Activated T-helper 1 cell treated with Interleukin-2 at 50 U/mL for 16 hours (primary cell): ENCODE measurements around the gene LFNG.
"Not testable (repeated sequence)": the region's sequence is repeated elsewhere in the genome, so short reads cannot be mapped to it uniquely, and the experiment has no call there.

Experiments used
- DNase-seq: peaks from one replicate; pipeline ENCODE4 v3.0.0-alpha.2; 2020; ENCODE audit warnings: low read depth

LFNG gene

GRCh38 chr7:2545746-2546425 is 26.3 kb downstream of the LFNG start:
- no peak for DNase-seq

DNA sequence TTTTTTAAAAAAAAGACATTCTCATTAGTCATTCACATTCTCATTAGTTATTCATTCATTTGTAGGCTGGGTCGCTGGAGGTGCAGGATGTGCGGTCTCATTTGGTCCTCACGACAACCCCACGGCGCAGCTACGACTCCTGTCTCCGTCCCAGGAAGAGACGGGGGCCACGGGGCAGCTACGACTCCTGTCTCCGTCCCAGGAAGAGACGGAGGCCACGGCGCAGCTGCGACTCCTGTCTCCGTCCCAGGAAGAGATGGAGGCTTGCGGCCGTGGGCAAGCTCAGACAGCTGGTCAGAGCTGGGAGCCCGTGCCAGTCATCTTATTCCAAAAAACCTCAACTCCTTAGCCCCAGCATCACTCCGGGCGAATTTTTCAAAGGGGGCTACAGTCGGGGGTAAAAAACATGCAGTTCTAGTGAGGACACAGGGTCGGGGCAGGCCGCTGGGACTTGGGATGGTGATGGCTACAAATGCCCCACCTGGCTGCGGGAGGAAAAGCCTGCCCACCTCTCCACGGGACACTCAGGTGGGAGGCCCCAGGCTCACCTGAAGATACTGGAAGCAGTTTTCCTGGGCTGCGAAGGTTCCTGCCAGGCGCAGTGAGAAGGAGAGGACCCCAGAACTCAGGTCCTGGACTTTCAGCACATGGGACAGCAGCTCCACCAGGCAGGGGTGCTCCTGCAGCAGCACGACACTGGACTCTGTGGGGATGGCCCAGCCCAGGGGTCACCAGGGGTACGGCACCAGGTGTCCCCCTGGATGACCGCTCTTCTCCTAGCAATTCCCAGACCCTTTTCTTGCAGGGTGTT is 27.4 kb downstream of the LFNG start:
- DNase-seq, result no peak

- no peak for DNase-seq
Measured at GRCh38 chr7:2551418-2551817, 31.8 kb downstream of the LFNG start.

DNA sequence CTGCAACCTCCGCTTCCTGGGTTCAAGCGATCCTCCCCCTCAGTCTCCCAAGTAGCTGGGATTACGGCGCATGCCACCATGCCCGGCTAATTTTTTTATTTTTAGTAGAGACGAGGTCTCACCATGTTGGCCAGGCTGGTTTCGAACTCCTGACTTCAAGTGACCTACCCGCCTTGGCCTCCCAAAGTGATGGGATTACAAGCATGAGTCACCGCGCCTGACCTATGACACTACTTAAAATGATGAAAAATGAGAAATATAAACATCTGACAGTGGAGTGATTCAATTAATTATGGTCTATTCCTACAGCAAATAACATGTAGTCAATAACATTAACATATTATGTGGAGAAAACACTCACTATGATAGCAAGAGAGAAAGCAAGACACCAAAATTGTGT is 33.5 kb downstream of the LFNG start:
- no peak for DNase-seq

DNA sequence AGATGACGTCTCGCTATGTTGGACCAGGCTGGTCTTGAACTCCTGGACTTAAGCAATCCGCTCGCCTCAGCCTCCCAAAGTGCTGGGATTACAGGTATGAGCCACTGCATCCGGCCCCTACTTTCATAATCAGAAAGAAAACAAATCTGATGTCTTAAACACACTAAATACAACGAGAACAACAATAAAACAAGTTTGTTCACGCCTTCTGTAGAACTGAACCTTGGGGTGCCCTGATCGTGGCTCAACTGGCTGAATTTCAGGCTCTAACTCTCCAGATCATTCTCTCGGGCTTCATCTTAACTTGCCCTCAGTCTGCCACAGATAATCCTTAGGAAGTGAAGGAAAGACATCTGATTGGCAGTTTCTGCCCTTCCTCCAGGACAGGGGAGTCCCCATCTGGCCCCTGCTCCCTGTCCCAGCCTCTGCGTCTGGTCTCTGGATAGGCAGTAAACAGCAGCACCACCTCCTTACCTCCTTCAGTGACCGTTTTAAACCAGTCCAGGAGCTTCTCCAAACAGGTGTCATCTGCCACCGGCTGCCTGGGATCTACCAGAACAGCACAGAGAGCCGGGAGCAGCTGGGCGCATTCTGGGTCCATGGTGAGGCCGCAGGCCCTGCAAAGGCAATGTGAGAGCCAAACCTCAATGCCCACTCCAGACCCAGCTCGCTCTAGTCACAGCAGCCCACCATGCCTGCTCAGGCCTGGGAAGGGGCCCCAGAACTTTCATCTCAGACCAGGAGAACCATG is 34.4 kb downstream of the LFNG start:
- DNase-seq, result no peak

DNA sequence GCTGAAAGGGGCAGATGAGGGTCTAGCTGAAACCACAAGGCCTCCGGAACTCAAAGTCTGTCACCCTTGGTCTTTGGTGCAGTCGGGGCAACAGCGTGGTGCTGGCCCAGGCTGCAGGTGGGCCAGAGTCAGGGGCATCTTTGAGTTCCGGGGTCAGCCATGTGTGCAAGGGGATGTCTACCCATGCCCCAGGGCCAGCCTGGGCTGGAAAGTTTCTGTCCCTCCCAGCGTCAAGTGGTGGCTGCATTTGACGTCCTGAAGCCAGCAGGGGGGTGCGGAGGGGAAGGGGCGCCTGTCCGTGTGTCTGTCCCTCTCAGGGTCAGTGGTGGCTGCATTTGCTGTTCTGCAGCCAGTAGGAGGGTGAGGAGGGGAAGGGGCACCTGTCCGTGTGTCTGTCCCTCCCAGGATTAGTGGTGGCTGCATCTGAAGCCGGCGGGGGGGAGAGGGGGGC is 35.1 kb downstream of the LFNG start:
- DNase-seq, result no peak

- peak; percentile 90 for DNase-seq
Measured at GRCh38 chr7:2555121-2556052, 35.8 kb downstream of the LFNG start, which contains the start of gene BRAT1. Gene BRAT1, minus strand, starts transcription at chr7:2555524. Its CDS starts 1,093 bp downstream, at chr7:2554431.

- peak; percentile 85 for DNase-seq
Measured at GRCh38 chr7:2558629-2559282, 39.2 kb downstream of the LFNG start, which contains the start of gene IQCE. Gene IQCE, plus strand, starts transcription at chr7:2558979. Its CDS starts 203 bp downstream, at chr7:2559182.

GRCh38 chr7:2559283-2559950 is 39.8 kb downstream of the LFNG start:
- no peak for DNase-seq

GRCh38 chr7:2563955-2564354 is 44.4 kb downstream of the LFNG start:
- not testable (repeated sequence) for DNase-seq

DNA sequence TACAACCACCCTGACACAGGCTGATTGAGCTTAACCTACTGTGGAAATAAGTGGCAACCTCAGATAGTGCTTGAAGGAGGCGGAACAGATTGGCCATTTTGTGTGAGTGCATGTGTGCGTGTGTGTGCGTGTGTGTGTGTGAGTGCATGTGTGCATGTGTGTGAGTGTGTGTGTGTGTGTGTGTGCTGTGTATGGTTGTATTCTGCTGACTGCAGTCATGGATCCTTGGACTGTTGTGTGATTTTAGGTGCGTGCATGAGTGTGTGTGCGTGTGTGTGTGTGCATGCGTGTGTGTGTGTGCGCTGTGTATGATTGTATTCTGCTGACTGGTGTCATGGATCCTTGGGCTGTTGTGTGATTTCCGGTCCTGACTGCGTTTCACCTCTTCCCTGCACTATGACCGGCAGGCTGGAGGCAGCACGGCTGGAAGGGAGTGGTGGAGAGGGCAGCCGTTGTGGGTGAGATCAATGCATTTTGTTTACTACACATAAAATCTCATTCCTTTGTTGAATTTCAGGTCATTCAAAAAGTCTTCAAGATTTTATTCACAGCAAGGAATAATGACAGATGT is 45.5 kb downstream of the LFNG start:
- DNase-seq, result no peak

DNA sequence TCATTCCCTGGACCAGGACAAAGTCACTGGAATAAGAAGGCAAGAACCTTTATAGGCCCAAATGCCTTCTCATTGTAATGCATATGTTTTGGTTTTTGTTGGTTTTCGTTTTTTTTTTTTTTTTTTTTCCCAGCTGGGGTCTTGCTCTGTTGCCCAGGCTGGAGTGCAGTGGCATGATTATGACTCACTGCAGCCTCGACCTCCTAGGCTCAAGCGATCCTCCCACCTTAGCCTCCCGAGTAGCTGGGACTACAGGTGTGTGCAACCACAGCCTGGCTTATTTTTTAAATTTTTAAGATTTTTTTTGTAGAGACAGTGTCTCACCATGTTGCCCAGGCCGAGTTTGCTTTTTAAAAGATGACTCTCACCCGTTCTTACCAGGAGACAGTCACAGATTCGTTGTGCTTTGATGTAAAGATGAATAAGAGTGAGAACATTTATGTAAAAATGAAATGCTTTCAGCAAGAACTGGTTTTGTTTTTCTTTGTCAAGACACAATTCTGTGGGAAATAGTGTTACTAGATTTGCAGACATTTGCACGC is 46.8 kb downstream of the LFNG start:
- DNase-seq, result no peak

DNA sequence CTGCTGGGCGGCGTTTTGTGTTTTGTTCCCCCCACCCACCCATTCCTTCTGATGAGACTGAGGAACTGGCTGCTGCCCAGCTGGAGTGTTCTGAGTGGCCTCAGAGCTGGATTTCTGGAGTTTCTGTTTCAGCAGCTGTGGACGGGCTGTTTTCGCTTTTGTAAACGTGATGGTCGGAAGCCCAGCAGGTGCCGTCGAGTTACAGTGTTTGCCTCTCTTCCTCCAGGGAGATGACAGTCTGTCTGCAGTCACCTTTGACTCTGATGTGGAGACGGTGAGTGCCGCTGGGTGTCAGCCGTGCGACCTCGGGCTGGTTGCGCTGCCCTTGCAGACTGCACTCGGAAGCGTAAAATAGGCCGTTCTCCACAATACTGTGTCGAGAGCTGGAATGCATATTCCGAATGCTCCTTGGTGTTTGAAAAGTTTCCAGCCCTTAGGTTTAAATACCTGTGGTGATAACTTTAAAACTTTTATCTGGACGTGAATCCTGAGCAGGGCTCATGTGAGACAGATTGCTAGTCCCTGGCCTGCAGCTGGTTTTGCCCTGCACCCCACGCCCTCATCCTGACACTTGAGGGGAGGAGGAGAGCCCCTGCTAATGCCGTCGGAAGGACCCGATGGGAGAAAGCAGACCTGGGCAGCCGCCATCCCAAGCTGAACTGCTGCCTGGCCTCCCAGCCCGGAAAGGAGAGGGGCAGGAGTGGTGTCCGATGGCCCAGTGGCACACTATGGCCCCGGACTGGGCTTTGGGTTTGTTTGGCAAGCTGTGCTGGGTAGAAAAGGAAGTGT is 47.5 kb downstream of the LFNG start:
- no peak for DNase-seq

DNA sequence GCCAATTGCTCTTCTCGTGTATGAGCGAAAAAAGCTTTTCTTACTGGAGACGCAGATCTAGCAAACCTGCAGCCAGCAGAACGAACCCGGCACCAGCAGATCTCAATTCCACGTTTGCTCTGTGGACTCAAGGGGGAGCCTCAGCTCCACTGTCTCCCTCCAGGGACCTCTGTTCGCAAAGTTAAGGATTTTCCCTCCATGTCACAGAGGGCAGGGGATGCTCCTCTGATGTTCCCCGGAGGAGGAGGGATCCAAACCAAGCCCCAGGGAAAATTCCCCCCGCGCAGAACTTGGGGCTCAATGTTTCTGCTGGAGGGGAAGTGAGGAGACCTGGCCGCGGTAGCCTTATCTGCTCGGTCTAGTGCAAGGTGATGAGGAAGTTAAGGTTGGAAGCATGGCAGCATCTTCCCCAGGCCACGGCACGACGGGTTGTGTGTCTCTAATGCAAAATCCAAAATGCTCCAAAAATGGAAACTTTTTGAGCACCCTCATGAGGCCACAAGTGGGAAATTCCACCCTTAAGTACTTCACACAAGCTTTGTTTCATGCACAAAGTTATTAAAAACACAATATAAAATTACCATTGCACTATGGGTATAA is 48.2 kb downstream of the LFNG start:
- no peak for DNase-seq

DNA sequence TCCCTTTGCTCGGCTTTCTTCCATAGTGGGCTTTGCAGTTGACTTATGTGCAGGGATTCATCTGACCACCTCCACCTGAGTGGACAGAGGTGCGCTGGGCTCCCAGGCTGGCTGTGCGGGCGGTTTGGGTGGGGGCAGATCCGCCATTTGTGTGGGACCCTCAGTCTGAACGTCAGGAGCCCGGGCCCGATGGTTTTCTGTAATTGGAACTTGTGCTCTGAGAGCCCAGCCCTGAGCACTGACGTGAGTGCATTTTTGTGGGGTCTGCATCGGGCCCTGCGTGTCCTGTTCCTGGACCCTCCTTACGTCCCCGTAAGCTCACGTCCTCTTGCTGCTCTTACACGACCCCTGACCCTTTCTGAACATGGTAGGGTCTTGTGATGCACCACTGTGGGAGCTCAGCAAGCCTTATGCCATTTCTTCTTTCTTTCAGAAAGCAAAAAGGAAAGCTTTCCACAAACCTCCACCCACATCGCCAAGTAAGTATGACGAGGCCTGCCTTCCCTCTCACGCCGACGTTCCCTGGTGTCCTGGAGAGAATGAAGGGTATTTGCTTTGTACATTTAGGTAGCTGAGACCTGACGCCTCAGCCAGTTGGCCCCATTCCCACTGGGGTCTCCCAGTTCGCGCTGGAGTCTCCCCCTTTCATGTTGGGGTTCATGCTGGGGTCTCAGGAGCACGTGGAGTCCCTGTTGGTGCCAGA is 49.1 kb downstream of the LFNG start:
- no peak for DNase-seq

- no peak for DNase-seq
Measured at GRCh38 chr7:2569421-2569820, 49.8 kb downstream of the LFNG start.

- DNase-seq, result no peak
Measured at GRCh38 chr7:2570021-2570420, 50.4 kb downstream of the LFNG start.

GRCh38 chr7:2571409-2571808 is 51.8 kb downstream of the LFNG start:
- DNase-seq, result no peak
